Stomach smooth muscle (tissue), 2 donors: ENCODE results near the gene MARCHF10.
"Not testable (repeated sequence)": the region's sequence is repeated elsewhere in the genome, so short reads cannot be mapped to it uniquely, and the experiment has no call there.

Experiments used
- H3K27ac ChIP-seq: one replicate; pipeline ENCODE4 v1.7.0; 2013; ENCODE audit warnings: mild to moderate bottlenecking, low read length, inconsistent platforms
- H3K27me3 ChIP-seq, 2 donors: one replicate each; pipeline ENCODE4 v1.7.0; 2013; ENCODE audit warnings: low read length in 2 of 2; ENCODE audit not compliant: insufficient read depth in 2 of 2, control insufficient read depth in 1 of 2
- H3K36me3 ChIP-seq, 2 donors: one replicate each; pipeline ENCODE4 v1.7.0; 2013; ENCODE audit warnings: low read length in 2 of 2; ENCODE audit not compliant: control insufficient read depth in 2 of 2, insufficient read depth in 2 of 2
- H3K4me1 ChIP-seq: one replicate; pipeline ENCODE4 v1.7.0; 2013; ENCODE audit warnings: low read length; ENCODE audit not compliant: control insufficient read depth, insufficient read depth
- H3K4me3 ChIP-seq, 2 donors: one replicate each; pipeline ENCODE4 v1.7.0; 2013; ENCODE audit warnings: low read length in 2 of 2
- H3K9ac ChIP-seq, 2 donors: one replicate each; pipeline ENCODE4 v1.7.0; 2013; ENCODE audit warnings: low read length in 2 of 2, mild to moderate bottlenecking in 1 of 2
- H3K9me3 ChIP-seq, 2 donors: one replicate each; pipeline ENCODE4 v1.7.0; 2013; ENCODE audit warnings: low read length in 2 of 2; ENCODE audit not compliant: control insufficient read depth in 2 of 2
- donor health status: healthy.
- donor health status: Pancreatic carcinoma.

MARCHF10 gene

DNA sequence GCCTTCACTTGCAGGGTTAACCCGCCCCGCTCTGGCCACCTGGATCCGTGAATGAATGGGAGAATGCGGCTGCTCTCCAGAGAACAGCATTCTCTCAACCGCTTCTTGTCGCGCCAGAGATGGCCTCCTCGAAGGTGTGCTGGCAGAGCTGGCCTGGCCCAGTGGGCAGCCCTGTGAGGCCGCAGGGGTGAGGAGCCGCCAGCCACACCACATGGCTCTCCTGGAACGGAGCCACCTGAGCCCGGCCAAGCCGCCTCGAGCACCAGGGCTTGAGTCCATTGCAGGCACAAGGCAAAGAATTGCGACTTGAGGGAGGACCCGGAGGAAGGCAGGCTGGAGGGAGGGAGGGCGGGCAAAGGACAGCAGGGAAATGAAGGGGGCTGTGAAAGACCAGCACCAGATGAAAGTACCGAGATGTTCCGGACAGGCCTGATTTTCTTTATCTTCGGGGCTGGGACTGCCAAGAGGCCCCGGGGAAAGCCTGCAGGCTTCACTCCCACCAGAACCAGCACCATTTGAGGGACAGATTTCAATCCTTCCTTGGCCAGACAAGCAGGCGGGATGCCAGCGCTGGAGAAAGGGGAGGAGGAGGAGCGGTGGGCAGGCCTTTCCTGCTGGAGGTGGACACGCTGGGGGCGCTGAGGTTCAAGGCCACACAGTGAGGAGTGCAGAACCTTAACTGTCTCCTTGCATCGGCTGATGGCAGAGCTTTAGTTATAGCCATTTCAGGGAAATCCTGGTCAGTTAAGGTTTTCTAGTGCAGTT lies 111.2 kb downstream of the MARCHF10 start:
- no peaks in the 10 kb centered on the region for H3K9me3 ChIP-seq
- no peak overlapping the region for H3K4me3 ChIP-seq
- no peak overlapping the region for H3K27ac ChIP-seq
- H3K36me3 ChIP-seq: no peaks in the 10 kb centered on the region
- no peak overlapping the region for H3K9ac ChIP-seq
- peaks cover 2% of the 10 kb centered on the region for H3K4me1 ChIP-seq
- peaks cover 2 to 5% of the 10 kb centered on the region in 2 donors for H3K27me3 ChIP-seq

DNA sequence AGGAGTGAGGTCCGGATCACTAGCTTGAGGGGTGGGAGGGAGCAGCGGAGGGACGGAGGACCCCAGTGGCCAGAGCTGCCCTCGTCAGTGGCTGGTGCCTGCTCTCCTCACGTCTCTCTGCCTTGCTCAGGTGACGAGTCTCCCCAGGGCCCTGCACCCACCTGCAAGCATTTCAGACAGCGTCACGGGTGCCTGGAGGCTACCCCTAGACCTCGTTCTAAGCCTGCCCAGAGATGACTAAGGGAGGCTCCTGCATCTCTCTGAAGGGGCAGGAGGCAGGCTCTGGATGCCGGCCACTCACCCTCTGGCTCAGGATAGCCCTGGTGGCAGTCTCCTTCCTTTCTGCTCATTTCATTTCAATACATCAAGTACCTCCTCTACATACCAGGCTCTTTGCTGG lies 111.9 kb downstream of the MARCHF10 start:
- Histone ChIP-seq H3K27ac (no peak overlapping the region), H3K9ac (no peak overlapping the region), H3K9me3 (no peaks in the 10 kb centered on the region), H3K4me1 (peaks cover 2% of the 10 kb centered on the region), H3K27me3 (peaks cover 0 to under 1% of the 10 kb centered on the region in 2 donors), H3K4me3 (no peak overlapping the region), H3K36me3 (no peaks in the 10 kb centered on the region)

DNA sequence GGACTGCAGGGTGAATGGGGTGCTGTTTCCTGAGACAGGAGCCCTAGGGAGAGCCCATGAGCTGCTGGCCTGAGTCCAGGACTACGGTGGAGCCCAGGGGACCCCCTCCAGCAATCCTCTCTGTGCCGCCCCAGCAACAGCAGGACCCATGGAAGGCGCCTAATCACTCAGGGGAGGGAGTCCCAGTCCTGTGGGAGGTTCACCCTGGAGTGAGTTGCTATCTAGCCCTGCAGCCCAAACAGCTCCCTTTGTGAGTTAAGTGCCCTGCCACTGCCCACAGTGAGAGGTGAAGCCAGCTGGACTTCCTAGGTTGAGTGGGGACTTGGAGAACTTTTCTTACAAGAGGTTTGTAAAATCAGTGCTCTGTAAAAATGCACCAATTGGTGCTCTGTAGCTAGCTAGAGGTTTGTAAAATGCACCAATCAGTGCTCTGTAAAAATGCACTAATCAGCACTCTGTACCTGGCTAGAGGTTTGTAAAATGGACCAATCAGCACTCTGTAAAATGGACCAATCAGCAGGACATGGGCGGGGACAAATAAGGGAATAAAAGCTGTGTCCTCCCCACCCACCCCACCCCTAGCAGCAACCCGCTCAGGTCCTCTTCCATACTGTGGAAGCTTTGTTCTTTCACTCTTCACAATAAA lies 112.9 kb downstream of the MARCHF10 start:
- H3K27ac ChIP-seq, H3K27me3 ChIP-seq: not testable (repeated sequence)

DNA sequence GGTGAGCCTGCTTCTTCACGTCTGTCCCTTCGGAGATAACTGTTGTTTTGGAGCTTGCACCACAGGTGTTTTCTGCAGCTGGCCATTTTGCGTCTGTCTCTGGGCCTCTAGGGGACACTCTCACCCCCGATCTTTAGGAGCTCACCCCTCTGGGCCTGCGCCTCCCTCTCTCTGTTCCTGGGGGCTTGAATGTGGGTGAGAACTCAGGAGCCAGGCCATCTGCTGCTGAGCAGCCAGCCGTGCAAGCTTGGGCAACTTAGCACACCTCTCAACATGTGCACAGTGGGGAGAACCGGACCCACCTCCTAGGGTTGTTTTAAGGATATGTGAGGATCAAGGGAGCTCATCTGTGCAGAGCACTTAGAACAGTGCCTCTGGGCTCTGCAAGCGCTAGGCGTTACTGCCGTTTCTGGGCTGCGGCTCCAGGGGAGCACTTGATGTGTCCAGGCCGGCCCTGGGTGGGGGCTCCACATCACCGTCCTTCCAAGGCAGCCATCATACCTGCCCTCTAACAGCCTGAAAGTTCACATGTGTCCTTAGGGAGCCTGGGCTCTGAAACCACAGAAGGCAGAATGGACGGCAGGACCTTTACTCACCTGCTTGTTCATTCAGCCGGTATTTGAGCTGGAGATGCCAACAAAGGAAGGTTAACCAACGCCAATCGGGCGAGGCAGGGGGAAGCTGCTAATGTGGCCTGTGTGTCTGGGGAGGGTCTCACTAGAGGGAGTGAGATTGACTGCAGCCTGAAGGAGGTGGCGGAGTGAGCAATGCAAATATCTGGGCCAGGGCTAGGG lies 114.3 kb downstream of the MARCHF10 start:
- Histone ChIP-seq H3K4me3 (no peak overlapping the region), H3K27ac (no peak overlapping the region), H3K9ac (no peak overlapping the region), H3K27me3 (no peaks in the 10 kb centered on the region), H3K4me1 (peaks cover 2% of the 10 kb centered on the region), H3K36me3 (no peaks in the 10 kb centered on the region), H3K9me3 (no peaks in the 10 kb centered on the region)

More for the DNA sequence above, 112.9 kb downstream of the MARCHF10 start:
- H3K4me3 ChIP-seq, H3K36me3 ChIP-seq, H3K9ac ChIP-seq, H3K4me1 ChIP-seq, H3K9me3 ChIP-seq: not testable (repeated sequence)

DNA sequence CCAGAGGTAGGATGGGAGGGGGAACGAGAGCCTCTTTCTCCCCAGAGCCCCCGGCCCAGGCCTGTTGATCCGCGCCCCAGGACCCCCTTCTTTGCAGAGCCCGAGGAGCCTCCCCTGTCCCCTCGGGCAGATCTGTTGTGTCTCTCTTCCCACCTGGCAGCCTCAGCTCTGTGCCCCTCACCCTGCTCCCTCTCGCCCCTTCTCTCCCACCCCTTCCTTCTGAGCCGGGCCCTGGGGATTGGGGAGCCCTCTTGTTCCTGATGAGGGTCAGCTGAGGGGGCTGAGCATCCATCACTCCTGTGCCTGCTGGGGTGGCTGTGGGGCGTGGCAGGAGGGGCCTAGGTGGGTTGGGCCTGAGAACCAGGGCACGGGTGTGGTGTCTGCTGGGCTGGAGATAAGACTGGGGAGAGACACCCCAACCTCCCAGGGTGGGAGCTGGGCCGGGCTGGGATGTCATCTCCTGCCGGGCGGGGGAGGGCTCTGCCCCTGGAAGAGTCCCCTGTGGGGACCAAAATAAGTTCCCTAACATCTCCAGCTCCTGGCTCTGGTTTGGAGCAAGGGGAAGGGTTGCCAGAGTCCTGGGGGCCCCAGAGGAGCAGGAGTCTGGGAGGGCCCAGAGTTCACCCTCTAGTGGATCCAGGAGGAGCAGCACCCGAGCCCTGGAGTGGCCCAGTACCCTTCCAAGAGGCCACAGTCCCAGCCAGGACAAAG lies 115.2 kb downstream of the MARCHF10 start:
- no peak overlapping the region for H3K9ac ChIP-seq
- no peaks in the 10 kb centered on the region for H3K27me3 ChIP-seq
- H3K4me1 ChIP-seq: peaks cover 2% of the 10 kb centered on the region
- no peak overlapping the region for H3K4me3 ChIP-seq
- no peaks in the 10 kb centered on the region for H3K9me3 ChIP-seq
- no peak overlapping the region for H3K27ac ChIP-seq
- no peaks in the 10 kb centered on the region for H3K36me3 ChIP-seq

DNA sequence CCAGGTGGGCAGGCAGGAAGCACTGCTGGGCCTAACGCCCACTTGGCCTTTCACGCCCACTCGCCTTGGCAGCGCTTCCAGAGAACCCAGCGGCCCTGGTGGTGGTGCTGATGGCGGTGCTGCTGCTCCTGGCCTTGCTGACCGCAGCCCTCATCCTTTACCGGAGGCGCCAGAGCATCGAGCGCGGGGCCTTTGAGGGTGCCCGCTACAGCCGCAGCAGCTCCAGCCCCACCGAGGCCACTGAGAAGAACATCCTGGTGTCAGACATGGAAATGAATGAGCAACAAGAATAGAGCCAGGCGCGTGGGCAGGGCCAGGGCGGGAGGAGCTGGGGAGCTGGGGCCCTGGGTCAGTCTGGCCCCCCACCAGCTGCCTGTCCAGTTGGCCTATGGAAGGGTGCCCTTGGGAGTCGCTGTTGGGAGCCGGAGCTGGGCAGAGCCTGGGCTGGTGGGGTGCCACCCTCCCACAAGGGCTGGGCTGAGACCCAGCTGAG lies 115.9 kb downstream of the MARCHF10 start:
- no peak overlapping the region for H3K27ac ChIP-seq
- no peak overlapping the region for H3K9ac ChIP-seq
- H3K36me3 ChIP-seq: no peaks in the 10 kb centered on the region
- H3K9me3 ChIP-seq: no peaks in the 10 kb centered on the region
- peaks cover 2% of the 10 kb centered on the region for H3K4me1 ChIP-seq
- no peaks in the 10 kb centered on the region for H3K27me3 ChIP-seq
- no peak overlapping the region for H3K4me3 ChIP-seq

DNA sequence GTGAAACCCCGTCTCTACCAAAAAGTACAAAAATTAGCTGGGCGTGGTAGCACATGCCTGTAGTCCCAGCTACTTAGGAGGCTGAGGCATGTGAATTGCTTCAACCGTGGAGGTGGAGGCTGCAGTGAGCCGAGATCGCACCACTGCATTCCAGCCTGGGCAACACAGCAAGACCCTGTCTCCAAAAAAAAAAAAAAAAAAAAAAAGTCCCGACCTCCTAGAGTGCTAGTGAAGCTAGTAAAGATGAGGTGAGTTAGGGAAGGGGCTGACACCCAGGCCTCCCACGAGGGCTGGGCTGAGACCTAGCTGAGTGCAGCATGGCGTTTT lies 116.6 kb downstream of the MARCHF10 start:
- H3K27ac ChIP-seq, H3K4me1 ChIP-seq, H3K36me3 ChIP-seq: not testable (repeated sequence)

DNA sequence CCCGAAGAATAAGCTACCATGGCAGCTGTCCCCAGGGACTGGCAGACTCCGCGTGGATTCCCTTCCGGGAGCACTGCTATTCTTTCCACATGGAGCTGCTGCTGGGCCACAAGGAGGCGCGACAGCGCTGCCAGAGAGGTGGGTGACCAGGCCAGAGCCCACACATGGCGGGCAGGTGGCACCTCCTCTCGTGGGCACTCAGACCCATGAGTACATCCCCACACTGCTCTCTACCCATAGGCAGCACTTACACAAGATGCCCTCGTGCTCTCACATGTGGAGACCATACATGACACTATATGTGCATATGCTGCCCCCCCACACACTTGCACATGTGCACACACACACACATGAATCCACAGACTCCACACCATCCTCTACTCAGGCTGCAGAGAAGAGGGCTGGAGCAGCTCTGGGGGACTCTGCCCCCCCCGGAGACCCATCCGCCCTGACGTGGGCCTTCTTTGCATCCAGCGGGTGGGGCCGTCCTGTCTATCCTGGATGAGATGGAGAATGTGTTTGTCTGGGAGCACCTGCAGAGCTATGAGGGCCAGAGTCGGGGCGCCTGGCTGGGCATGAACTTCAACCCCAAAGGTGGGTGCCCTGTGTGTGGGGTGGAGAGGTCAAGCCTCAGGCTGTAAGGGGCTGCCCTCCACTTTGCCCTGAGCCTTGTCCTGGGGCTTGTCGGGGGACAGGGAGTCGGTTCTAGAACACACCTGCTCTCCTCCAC lies 117.8 kb downstream of the MARCHF10 start:
- H3K9ac ChIP-seq: no peak overlapping the region
- no peaks in the 10 kb centered on the region for H3K9me3 ChIP-seq
- peaks cover 0 to 2% of the 10 kb centered on the region in 2 donors for H3K36me3 ChIP-seq
- H3K4me3 ChIP-seq: no peak overlapping the region
- H3K27ac ChIP-seq: no peak overlapping the region
- H3K27me3 ChIP-seq: no peaks in the 10 kb centered on the region
- peaks cover 2% of the 10 kb centered on the region for H3K4me1 ChIP-seq

More for the DNA sequence above, 116.6 kb downstream of the MARCHF10 start:
- not testable (repeated sequence) for H3K4me3 ChIP-seq, H3K9me3 ChIP-seq, H3K27me3 ChIP-seq, H3K9ac ChIP-seq

DNA sequence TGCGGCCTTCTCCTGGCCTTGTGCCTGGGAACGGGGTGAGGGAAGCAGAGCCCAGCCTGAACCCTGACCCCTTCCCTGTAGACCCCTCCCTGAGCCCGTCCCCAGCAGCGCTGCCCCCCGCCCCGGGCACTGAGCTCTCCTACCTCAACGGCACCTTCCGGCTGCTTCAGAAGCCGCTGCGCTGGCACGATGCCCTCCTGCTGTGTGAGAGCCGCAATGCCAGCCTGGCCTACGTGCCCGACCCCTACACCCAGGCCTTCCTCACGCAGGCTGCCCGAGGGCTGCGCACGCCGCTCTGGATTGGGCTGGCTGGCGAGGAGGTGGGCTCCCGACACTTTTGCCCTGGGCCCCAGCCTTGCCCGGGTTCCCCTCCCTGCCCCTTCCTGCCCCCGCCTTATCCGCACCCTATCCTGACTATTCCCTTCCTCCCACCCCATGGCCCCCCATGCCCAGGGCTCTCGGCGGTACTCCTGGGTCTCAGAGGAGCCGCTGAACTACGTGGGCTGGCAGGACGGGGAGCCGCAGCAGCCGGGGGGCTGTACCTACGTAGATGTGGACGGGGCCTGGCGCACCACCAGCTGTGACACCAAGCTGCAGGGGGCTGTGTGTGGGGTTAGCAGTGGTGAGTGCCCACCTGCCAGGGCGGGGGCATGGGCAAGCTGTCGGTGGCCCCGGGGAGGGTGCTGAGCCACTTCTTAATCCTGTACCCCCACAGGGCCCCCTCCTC lies 118.5 kb downstream of the MARCHF10 start:
- no peak overlapping the region for H3K9ac ChIP-seq
- no peaks in the 10 kb centered on the region for H3K27me3 ChIP-seq
- no peak overlapping the region for H3K27ac ChIP-seq
- H3K36me3 ChIP-seq: peaks cover 0 to 2% of the 10 kb centered on the region in 2 donors
- H3K4me3 ChIP-seq: no peak overlapping the region
- H3K4me1 ChIP-seq: peaks cover 2% of the 10 kb centered on the region
- H3K9me3 ChIP-seq: no peaks in the 10 kb centered on the region
